ENCODE results near the gene C16orf74.
A peak's percentile ranks its signal among the peaks of the same experiment; 100 is the strongest.

Gene C16orf74

DNA sequence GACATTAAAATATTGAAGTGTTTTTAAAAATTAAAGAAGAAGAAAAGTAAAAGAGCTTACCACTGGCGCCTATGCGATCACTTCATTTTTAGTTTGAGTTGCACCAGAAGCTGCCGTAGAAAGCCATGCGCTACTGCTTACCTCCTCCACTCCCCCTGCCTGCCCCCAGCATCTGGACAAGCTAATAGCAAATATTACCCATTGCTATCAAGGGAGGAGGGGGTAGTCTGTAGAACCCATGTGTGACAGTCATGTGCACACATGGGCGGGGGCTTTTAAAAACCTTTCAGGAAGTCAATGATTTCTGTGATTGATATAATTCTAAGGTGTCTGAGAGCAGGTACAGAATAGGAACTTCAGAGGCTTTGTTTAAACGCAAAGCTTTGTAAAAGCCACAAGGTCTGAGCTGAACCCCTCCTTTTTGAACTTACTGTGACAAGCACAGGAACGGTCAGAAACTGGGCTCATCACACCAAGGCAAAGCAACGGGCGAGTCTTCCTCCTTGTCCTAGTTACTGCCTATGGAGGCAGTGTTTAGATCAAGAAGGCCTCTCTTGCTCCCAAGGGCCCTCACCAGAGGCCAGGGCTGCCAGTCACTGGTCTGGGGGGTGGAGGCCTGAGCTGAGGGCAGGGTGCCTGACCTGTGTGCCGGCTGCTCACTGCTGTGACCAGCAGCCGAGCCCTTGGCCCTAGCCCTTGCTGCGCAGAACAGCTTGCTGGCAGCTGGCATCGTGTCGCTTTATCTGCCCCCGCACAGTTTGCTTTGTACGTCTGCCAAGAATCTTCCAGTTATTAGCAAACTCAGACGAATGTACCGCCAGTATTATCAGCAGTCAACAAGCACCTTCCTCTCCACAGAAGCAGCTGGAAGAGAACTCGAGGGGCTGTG lies 77.1 kb downstream of the C16orf74 start:
- no peak for DNase-seq (ENCODE audit: low spot score)

- no peak for DNase-seq (ENCODE audit: low spot score)
Measured at GRCh38 chr16:85670840-85671239, 80.1 kb downstream of the C16orf74 start.

GRCh38 chr16:85668676-85669424 lies 82.0 kb downstream of the C16orf74 start:
- DNase-seq (ENCODE audit: low spot score), result no peak

DNA sequence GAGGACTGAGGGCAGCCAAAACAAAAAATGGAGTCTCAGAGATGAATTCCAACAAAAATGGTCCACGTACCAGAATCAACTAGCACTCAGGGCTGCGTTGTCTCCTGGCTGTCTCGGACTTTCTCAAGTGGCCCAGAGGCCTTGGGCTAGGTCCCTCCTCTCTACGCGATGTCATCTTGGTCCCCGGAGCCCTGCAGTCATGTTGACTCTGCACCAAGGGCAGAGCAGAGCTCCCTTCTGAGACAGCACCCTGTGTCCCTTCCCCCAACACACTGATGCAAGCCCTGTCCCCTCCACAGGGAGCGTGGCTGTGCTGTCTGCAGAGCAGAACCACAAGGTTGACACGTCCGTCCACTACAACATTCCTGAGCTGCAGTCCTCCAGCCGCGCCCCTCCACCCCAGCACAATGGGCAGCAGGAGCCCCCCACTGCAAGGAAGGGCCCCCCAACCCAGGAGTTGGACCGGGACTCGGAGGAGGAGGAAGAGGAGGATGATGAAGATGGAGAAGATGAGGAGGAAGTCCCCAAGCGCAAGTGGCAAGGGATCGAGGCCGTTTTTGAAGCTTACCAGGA lies 83.0 kb downstream of the C16orf74 start:
- no peak for DNase-seq (ENCODE audit: low spot score)

GRCh38 chr16:85667261-85667660 lies 83.6 kb downstream of the C16orf74 start:
- no peak for DNase-seq (ENCODE audit: low spot score)

- DNase-seq (ENCODE audit: low spot score), result no peak
Measured at GRCh38 chr16:85665929-85666328, 85.0 kb downstream of the C16orf74 start.

GRCh38 chr16:85665373-85665740 lies 85.5 kb downstream of the C16orf74 start:
- DNase-seq (ENCODE audit: low spot score), result no peak

- no peak for DNase-seq (ENCODE audit: low spot score)
Measured at GRCh38 chr16:85664580-85665372, 86.1 kb downstream of the C16orf74 start.

DNA sequence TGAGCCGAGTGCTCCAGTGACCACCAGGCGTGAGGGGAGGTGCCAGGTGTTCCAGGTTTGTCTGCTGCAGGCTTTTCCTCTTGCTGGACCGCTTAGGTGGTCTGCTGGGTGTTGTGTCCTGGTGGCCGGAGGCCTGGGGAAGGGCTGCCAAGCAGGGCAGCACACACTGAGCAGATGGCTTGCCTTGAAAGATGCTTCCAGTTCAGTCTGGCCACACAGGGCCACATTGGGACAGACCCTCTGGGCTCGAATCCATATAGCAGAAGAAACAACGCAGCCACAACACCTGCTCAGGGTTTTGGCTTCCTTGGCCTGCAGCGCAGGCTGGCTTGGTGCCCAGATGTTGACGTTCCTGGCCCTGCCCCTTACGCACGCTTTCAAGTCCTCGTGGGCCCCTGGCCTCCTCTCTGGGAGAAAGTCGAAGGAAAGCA lies 87.0 kb downstream of the C16orf74 start:
- DNase-seq (ENCODE audit: low spot score), result no peak

GRCh38 chr16:85662976-85663830 lies 87.7 kb downstream of the C16orf74 start:
- DNase-seq (ENCODE audit: low spot score), result no peak

GRCh38 chr16:85662482-85662812 lies 88.4 kb downstream of the C16orf74 start:
- no peak for DNase-seq (ENCODE audit: low spot score)

DNA sequence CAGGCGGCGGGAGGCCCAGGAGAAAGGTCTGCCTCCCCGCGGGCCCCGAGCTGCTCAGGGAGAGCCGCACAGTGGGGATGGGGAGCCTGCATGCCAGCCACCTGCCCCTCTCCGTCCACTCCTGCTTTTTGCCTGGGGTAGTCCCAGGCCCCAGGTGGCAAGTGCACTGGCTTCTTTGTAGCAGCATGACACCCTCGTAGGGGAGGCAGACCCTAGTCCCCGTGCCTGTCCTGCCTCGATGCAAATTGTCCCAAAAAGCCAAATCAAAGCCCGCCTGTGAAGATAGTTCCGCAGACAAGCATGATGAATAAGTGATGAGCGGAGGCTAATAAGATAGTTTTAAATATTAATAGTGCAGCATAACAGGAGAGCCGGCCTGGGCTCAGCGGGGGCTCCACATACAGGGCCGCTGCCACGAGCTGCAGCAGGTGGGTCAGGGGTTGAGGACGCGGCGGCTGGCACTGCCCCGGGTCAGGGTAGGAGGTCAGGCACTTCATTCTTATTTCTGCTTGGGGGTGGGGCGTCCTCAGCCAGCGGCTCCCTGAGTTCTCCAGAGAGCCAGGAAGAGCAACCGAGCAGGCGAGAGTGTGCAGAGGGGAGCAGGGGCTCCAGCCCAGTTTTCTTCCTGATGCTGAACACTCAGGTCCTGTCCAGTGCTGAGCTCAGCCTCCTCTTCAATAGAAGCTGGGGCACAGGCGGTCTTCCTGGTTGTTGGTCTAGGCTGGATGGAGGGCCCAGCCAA lies 89.0 kb downstream of the C16orf74 start:
- DNase-seq (ENCODE audit: low spot score), result no peak

- no peak for DNase-seq (ENCODE audit: low spot score)
Measured at GRCh38 chr16:85660843-85661739, 89.8 kb downstream of the C16orf74 start.

- DNase-seq (ENCODE audit: low spot score), result peak; percentile 33
Measured at GRCh38 chr16:85659805-85660511, 90.9 kb downstream of the C16orf74 start.

- DNase-seq (ENCODE audit: low spot score), result no peak
Measured at GRCh38 chr16:85659336-85659735, 91.6 kb downstream of the C16orf74 start.

DNA sequence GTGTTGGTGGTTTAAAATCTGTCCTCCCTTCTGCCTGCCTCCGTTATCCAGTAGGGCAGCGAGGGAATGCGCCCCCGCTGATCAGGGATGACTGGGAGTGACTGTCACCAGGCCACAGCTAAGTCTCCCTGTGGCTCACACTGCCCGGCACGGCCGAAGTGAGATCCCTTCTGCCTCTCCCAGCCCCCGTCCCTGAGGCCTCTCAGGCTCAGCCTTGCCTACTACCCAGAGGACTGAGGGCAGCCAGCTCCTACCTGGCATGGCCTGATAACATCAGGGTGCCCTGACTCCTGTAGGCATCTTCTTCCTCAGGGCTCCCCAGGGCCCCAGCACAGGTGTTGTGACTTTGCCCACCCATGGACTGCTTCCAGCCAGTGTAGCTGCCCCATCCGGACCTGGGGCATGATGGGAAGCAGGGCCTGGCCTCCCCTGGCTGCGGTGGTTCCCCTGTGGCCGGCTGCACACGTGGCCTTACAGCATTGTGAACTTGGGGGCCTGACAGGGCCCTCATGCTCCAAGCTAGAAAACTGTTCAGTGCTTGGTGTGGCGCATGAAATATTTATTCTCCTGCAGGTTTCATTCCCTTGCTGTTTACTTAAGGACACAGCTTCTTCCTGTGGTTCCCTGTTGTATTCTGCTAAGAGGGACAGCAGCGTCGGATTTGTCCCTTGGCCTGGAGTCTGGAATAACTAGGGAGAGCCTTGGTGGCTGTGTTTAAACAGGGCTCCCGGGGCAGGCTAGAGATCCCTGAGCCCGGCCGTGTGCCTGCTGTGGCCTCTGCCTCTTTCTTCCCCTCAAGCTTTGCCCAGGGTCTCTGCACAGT lies 92.2 kb downstream of the C16orf74 start:
- no peak for DNase-seq (ENCODE audit: low spot score)

DNA sequence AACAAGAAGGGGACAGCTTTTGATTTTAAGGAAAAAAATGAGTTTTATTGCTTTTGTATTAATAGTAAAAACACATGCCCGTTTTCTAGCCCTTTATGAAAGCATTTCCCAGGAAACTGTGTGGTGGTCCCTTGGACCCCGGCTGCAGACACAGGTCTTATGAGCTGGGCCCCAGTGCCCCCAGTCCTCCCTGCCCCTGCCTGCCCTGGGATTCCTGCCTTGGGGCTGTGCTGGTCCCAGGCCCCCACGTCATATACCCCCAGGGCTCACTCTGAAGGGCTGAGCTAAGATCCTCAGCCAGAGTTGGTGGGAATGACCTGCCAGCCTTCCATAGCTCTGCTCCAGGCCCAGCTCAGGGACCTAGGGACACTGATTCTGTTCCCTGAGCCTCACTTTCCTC lies 92.9 kb downstream of the C16orf74 start:
- no peak for DNase-seq (ENCODE audit: low spot score)

Measured in CD4-positive, alpha-beta T cell treated with Interleukin-6 at 100 ng/mL for 8 hours (primary cell).